Hepatocyte (in vitro differentiated cells): ENCODE data around the gene ALOXE3. TPM values are rescaled to one million over a fixed set of nuclear protein-coding genes. Genes with fewer than 3 reads are reported as not detected.

Experiments used
- DNase-seq: peaks from one replicate; pipeline ENCODE4 v3.0.0-alpha.2; 2016; ENCODE audit warnings: low spot score
- H2AFZ ChIP-seq: fragments of 200-600 bp; sonication (generic); 2 replicates; pipeline ENCODE4 v1.6.0; 2016; ENCODE audit warnings: antibody characterized with exemption, mild to moderate bottlenecking
- H3K27ac ChIP-seq: fragments of 200-600 bp; sonication (generic); 2 replicates; pipeline ENCODE4 v1.5.1; 2016; ENCODE audit warnings: mild to moderate bottlenecking
- H3K27me3 ChIP-seq: fragments of 200-600 bp; sonication (generic); 2 replicates; pipeline ENCODE4 v1.6.1; 2016
- H3K36me3 ChIP-seq: fragments of 200-600 bp; sonication (generic); replicated peaks from 2 replicates; pipeline ENCODE4 v1.5.1; 2016; ENCODE audit warnings: low read depth; ENCODE audit not compliant: insufficient read depth
- H3K4me1 ChIP-seq: fragments of 200-600 bp; sonication (generic); 2 replicates; pipeline ENCODE4 v1.5.1; 2016; ENCODE audit warnings: mild to moderate bottlenecking, moderate library complexity; ENCODE audit not compliant: insufficient read depth
- H3K4me2 ChIP-seq: fragments of 200-600 bp; sonication (generic); 2 replicates; pipeline ENCODE4 v1.6.0; 2016
- H3K4me3 ChIP-seq: fragments of 200-600 bp; sonication (generic); 2 replicates; pipeline ENCODE4 v1.5.1; 2016; ENCODE audit warnings: mild to moderate bottlenecking
- H3K79me2 ChIP-seq: fragments of 200-600 bp; sonication (generic); 2 replicates; pipeline ENCODE4 v1.6.0; 2017; ENCODE audit warnings: mild to moderate bottlenecking
- H3K9me2 ChIP-seq: fragments of 200-600 bp; sonication (generic); replicated peaks from 2 replicates; pipeline ENCODE4 v1.6.0; 2017; ENCODE audit warnings: mild to moderate bottlenecking; ENCODE audit not compliant: insufficient read depth
- H3K9me3 ChIP-seq: fragments of 200-600 bp; sonication (generic); 2 replicates; pipeline ENCODE4 v1.5.1; 2016; ENCODE audit warnings: low read depth, mild to moderate bottlenecking
- H4K20me1 ChIP-seq: fragments of 200-600 bp; sonication (generic); 2 replicates; pipeline ENCODE4 v1.6.0; 2016; ENCODE audit warnings: mild to moderate bottlenecking; ENCODE audit not compliant: insufficient read depth, poor library complexity, severe bottlenecking
- EZH2 ChIP-seq: fragments of 200-600 bp; sonication (generic); IDR thresholded peaks from 2 replicates; pipeline ENCODE4 v1.6.1; 2016; ENCODE audit warnings: antibody characterized with exemption, mild to moderate bottlenecking, borderline replicate concordance
- EZH2phosphoT487 ChIP-seq: fragments of 200-600 bp; sonication (generic); IDR thresholded peaks from one replicate; pipeline ENCODE4 v1.6.1; 2018; ENCODE audit warnings: antibody characterized with exemption, mild to moderate bottlenecking, low read depth, moderate library complexity; ENCODE audit not compliant: unreplicated experiment, severe bottlenecking
- WGBS: methylation state at CpG from one replicate; pipeline ENCODE4 v1.1.6; 2016; ENCODE audit warnings: low lambda C conversion rate; ENCODE audit errors: missing lambda C conversion rate; 5-methylcytosine and 5-hydroxymethylcytosine counted together
- polyA plus RNA-seq: library from polyadenylated mRNA; unstranded; fragments of >200 nt; fragmentation: Nextera tagmentation; extraction: Ambion mirVana; gene quantifications from 2 replicates; pipeline ENCODE4 v1.2.1, GENCODE V29; 2016
- total RNA-seq: library from RNA; depleted of rRNA; stranded (reverse); fragments of >200 nt; gene quantifications from 2 replicates; pipeline ENCODE4 v1.2.3, GENCODE V29; 2014
- TF ChIP-seq, protein P1 (sequence below): fragments of 200-600 bp; sonication (generic); IDR thresholded peaks from 2 replicates; pipeline ENCODE4 v1.5.1; 2016; ENCODE audit warnings: antibody characterized with exemption, mild to moderate bottlenecking; ENCODE audit not compliant: poor library complexity

Gene ALOXE3
- total and polyA plus RNA-seq, 2 experiments from 2014 or later: 0.77 to 1.5 TPM

DNA sequence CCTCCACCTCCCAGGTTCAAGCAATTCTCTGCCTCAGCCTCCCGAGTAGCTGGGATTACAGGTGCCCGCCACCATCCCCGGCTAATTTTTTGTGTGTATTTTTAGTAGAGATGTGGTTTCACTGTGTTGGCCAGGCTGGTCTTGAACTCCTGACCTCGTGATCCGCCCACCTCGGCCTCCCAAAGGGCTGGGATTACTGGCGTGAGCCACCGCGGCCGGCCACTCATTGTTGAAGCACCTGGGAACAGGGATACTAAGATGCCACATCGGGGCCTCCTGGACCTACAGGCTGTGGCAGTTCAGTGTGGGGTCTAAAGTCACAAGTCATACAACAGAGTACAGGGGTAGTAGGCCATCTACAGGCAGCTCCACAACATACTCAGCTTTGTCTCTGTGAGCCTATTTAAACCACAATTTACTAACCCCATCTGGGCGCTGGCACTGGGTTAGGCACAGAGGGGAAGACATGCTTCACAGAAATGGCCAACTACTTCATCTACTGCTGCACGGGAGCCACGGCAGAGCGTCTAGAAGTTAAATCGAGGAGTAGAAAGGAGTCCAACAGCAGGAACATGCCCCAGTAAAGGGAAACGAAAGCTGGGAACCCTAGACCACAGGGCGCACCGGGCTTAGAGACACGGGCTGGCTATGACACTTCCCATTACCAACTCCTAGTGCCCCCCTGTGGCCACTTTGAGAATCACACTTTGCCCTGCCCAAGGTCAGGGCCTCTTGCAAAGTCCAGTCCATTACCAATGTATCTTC is 40.1 kb upstream of the ALOXE3 start:
- Histone ChIP-seq H3K4me3 (no peak overlapping the region), H3K4me1 (peaks cover 31% of the 10 kb centered on the region), H3K4me2 (peak overlapping the region; percentile 58), H4K20me1 (peaks cover 5% of the 10 kb centered on the region), H3K9me3 (no peaks in the 10 kb centered on the region), H3K27ac (peak overlapping the region; percentile 96), H3K9me2 (no peaks in the 10 kb centered on the region), H3K36me3 (no peaks in the 10 kb centered on the region), H2AFZ (no peak overlapping the region), H3K79me2 (peaks cover 37% of the 10 kb centered on the region), H3K27me3 (no peaks in the 10 kb centered on the region)
- 64% methylated on average over 20 of the region's 20 CpGs for WGBS
- TF ChIP-seq, protein P1, sequence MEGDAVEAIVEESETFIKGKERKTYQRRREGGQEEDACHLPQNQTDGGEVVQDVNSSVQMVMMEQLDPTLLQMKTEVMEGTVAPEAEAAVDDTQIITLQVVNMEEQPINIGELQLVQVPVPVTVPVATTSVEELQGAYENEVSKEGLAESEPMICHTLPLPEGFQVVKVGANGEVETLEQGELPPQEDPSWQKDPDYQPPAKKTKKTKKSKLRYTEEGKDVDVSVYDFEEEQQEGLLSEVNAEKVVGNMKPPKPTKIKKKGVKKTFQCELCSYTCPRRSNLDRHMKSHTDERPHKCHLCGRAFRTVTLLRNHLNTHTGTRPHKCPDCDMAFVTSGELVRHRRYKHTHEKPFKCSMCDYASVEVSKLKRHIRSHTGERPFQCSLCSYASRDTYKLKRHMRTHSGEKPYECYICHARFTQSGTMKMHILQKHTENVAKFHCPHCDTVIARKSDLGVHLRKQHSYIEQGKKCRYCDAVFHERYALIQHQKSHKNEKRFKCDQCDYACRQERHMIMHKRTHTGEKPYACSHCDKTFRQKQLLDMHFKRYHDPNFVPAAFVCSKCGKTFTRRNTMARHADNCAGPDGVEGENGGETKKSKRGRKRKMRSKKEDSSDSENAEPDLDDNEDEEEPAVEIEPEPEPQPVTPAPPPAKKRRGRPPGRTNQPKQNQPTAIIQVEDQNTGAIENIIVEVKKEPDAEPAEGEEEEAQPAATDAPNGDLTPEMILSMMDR: peak; percentile 90
- no peak for TF ChIP-seq EZH2phosphoT487
- no peak for TF ChIP-seq EZH2
- peak; percentile 94 for DNase-seq

DNA sequence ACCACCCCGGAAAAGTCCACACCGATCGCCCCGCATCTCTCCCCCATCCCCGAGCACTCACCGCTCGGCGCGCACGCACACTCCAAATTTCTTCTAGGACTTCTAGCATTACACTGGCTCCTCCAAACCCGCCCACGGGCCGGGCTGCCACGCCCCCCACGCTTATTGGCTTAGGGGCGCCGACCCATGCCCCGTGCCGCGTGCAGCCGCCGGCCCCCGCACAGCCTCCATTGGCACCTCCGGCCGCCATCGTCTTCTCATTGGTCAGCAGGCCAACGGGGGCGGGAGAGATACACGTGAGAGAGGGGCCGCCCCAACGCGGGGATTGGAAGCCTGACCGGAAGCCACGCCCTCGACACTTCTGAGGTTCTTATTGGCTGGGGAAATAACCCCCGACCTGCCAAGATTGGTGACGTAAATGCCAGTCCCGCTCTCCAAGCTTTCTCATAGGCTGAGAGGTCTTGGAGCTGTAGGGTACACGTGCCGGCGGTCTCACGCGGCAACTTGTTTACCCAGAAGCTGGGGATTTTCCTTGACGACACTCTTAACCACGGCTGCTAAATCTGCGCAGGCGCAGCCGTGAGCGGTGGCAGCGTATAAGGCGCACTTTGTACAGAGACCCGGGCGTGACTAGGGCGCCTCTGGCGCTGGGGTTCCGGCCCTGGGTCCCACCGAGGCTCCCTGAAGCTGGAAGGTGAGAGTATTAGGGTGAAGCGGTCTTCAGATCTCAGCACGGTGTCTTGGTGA is 38.1 kb upstream of the ALOXE3 start:
- no peak overlapping the region for H2AFZ ChIP-seq

DNA sequence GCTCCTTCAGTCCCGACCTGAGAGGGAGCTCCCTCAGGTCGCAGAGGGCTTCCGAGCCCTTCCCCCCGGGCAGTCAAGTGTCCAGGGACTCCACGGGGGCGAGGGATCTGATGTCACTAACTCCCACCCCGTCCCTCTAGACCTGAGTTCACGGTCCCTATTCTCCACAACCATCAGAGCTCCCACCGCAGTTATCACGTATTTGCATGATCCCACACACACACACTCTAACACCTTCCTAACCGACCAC is 37.6 kb upstream of the ALOXE3 start:
- TF ChIP-seq, protein P1: no peak
- no peak for TF ChIP-seq EZH2phosphoT487
- no peak for TF ChIP-seq EZH2
- no peaks in the 10 kb centered on the region for H3K9me2 ChIP-seq
- H3K9me3 ChIP-seq: no peaks in the 10 kb centered on the region
- H3K79me2 ChIP-seq: peaks cover 30% of the 10 kb centered on the region
- H4K20me1 ChIP-seq: peaks cover 10% of the 10 kb centered on the region
- 2% methylated on average over 11 of the region's 11 CpGs for WGBS
- peak overlapping the region; percentile 11 for H3K4me3 ChIP-seq
- DNase-seq: no peak
- peak overlapping the region; percentile 99 for H3K27ac ChIP-seq
- H3K27me3 ChIP-seq: no peaks in the 10 kb centered on the region
- H2AFZ ChIP-seq: no peak overlapping the region
- peaks cover 29% of the 10 kb centered on the region for H3K4me1 ChIP-seq
- H3K36me3 ChIP-seq: no peaks in the 10 kb centered on the region
- peak overlapping the region; percentile 87 for H3K4me2 ChIP-seq

More for the DNA sequence above, 38.1 kb upstream of the ALOXE3 start:
- no peaks in the 10 kb centered on the region for H3K9me2 ChIP-seq
- peak overlapping the region; percentile 99 for H3K27ac ChIP-seq
- peaks cover 6% of the 10 kb centered on the region for H4K20me1 ChIP-seq
- no peaks in the 10 kb centered on the region for H3K27me3 ChIP-seq
- peaks cover 35% of the 10 kb centered on the region for H3K79me2 ChIP-seq
- TF ChIP-seq EZH2 (no peak), EZH2phosphoT487 (no peak)
- TF ChIP-seq, protein P1: no peak
- H3K9me3 ChIP-seq: no peaks in the 10 kb centered on the region
- H3K4me3 ChIP-seq: peak overlapping the region; percentile 11
- peak overlapping the region; percentile 87 for H3K4me2 ChIP-seq
- DNase-seq: peak; percentile 100
- H3K36me3 ChIP-seq: no peaks in the 10 kb centered on the region
- WGBS: 2% methylated on average over 57 of the region's 59 CpGs
- H3K4me1 ChIP-seq: peaks cover 33% of the 10 kb centered on the region
